Ramos (cell line): Measurements from ENCODE around the gene WIPF3.
"Not testable (repeated sequence)": the region's sequence is repeated elsewhere in the genome, so short reads cannot be mapped to it uniquely, and the experiment has no call there.

Experiments
- in situ Hi-C: fragments of 300-500 bp; cut with MboI; formaldehyde crosslinking; loops from one replicate; pipeline ENCODE4 v1.14.3; 2022; ENCODE audit warnings: low sequenced_read_pairs; ENCODE audit not compliant: unreplicated experiment

Gene WIPF3

DNA sequence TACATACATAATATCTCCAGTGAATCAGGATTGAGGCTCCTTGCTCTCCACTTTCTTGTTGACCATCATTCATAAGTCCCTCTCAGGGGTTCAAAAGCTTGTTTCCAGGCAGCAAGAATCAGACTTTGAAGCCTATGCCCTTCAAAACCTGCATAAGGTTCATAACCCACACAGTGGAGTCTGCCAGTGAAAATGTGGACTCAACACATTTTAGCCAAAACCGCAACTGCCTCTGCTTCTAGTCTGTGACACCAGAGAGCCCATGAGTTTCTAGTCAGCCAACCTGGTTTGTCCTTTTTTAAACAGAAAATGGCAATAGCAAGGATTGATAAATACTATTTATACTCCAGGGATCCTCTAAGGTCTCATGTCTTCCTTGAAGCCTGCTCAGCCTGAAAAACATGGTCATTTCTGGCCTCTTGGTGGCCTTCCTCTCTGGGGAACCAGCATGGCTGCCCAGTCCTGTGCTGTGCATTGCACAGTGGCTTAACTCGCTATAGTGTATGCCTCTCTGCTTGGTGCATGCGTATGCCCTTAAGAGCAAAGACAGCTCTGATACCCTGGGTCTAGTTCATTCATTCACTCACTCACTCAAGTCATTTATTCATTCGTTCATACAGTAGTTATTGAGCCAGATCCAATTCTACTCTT lies 67.5 kb downstream of the WIPF3 start:
- in situ Hi-C loops: loop anchor here (5.0 kb wide), 1 partner anchor 209 kb away; no protein-coding TSS in a partner anchor

DNA sequence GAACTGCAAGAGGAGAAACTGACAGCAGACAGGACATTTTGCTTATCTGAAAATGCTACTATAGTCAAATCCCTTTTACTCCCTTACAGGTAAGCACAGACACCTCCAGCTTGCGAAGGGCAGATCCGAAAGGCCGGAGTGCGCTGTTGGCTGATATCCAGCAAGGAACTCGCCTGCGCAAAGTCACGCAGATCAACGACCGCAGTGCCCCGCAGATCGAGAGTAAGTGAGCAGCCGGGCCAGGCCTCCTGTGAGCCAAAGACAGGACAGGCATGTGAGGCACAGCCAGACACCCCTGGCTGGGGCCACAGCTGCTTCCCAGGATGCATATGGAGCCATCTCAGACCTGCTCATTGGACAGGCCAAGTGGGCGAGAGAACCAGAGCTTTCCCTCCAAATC lies 69.4 kb downstream of the WIPF3 start:
- in situ Hi-C loops: no loop called here

DNA sequence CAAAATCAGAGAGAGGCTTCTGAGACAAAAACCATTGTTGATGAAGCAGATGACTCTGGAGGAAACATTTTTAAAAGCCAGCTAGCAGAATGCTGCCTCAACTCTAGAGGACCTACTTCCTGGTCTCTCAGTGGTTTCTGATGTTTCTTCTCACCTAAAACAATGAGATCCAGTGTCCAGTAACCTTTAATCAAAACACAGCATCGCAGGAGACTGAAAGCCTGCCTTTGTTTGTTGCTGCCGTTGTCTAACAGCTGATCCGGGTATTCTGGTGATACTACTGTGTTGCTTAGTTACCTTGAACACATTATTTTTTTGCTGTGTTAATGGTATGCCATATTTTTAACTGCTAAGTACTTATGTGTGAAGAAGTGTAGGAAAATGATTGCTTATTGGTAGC lies 70.9 kb downstream of the WIPF3 start:
- in situ Hi-C loops: no loop called here

DNA sequence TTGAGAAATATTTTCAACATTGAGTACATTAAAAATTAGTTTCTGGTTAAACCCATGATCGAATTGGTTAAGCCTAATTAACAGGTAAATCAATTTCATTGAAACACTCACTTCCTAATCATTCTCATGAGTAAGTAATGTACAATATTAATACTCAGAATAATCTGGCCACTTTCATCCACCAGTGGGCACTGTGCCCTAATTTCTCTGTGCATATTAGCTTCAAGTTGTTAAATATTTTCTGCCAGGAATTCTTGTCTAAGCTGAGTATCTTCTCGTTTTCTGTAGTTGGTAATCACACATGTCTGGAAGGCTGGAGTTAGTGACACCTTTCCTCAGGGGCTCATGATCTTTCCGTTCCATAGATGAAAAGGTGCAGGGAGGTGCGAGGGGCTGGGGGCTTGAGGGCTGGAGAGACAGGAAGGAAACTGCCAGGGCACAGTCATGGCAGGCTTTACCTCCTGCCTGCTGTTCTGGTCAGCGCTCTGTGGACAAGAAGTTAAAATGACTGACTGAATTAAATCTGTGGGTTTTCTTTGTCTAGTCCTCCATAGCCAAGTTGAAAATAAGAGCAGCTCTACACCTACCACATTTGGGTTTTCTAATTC lies 71.9 kb downstream of the WIPF3 start:
- in situ Hi-C loops: no loop called here

DNA sequence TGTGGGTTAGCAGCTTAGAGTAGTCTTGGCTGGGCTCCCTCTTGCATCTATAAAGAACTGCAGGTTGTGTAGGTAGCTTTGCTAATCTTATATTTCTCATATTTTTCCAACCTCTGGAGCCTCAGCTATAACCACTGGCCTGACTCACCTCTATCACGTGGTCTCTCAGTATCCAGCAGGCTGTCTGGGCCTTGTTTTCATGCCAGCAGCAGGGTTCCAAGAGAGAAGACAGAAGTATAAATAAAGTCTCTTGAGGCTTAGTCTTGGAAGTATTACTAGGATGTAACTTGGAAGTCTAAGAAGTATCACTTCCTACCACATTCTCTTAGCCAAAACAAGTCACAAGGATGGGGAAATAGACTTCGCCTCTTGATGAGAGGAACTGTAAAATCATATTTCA lies 73.3 kb downstream of the WIPF3 start:
- in situ Hi-C loops: no loop called here

DNA sequence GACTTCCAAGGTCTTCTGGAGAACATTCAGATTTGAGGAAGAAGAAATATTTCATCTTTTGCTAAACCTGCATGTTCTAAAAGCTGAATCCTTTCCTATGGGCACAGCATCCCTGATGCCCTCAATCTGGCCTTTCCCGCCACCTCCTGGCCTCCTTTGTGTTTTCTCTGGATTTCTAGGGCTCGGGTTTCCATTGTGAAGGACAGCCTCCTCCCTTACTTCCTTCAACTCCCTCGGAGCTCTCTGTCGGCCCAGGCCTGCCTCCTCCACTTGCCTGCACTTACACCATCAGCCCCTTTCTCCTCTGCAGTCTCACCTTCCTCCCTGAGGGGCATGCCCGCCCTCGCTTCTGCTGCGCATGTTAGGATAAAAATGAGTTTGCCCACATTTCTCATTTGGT lies 75.4 kb downstream of the WIPF3 start:
- in situ Hi-C loops: no loop called here

DNA sequence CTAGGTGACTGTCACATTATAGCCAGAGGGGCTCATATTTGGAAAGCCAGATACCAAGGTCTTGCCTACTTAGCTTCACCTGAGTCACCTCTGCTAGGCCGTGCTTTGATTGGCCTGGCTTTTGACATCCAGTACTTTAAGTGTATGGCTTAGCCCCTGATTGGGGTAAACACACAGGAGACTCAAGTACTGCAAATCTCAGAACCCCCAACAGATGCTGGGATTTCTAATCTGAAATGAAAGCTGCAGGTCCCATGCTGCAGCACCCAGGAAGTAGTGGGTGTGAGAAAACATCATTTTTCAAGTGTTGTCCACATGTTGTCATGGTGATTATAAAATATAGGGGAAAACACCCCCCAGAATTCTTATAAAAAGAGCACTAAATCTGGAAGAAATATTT lies 76.2 kb downstream of the WIPF3 start:
- in situ Hi-C loops: no loop called here

DNA sequence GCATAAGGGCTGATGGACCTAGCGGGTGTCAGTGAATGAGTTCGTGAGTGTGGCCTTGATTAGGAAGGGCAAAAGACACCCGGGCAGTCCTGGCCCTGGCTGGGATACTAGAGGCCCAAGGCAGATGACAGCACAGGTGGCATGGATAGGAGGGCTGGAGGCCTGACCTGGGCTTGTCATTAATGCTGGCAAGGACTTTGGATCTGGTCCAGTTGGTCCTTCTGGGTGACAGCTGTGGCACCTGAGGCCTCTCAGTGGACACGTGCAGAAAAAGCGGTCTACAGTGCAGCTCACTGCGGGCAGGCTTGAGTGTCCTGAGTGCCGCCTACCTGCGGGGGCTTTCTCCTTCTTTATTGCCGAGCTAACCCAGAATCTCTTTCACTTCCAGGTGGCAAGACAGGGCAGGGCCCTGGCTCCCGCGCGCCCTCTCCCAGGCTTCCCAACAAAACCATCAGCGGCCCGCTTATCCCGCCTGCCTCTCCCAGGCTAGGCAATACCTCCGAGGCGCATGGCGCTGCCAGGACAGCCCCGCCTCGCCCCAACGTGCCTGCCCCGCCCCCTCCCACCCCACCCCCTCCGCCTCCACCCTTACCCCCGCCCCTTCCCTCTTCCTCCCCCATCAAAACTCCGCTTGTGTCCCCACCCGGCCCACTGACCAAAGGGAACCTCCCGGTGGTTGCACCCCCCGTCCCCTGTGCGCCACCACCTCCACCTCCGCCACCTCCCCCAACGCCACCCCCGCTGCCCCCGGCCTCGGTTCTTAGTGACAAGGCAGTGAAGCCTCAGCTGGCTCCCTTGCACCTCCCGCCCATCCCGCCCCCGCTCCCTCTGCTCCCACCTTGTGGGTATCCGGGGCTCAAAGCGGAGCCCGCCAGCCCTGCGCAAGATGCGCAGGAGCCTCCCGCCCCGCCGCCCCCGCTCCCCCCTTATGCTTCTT lies 77.4 kb downstream of the WIPF3 start:
- in situ Hi-C loops: no loop called here

DNA sequence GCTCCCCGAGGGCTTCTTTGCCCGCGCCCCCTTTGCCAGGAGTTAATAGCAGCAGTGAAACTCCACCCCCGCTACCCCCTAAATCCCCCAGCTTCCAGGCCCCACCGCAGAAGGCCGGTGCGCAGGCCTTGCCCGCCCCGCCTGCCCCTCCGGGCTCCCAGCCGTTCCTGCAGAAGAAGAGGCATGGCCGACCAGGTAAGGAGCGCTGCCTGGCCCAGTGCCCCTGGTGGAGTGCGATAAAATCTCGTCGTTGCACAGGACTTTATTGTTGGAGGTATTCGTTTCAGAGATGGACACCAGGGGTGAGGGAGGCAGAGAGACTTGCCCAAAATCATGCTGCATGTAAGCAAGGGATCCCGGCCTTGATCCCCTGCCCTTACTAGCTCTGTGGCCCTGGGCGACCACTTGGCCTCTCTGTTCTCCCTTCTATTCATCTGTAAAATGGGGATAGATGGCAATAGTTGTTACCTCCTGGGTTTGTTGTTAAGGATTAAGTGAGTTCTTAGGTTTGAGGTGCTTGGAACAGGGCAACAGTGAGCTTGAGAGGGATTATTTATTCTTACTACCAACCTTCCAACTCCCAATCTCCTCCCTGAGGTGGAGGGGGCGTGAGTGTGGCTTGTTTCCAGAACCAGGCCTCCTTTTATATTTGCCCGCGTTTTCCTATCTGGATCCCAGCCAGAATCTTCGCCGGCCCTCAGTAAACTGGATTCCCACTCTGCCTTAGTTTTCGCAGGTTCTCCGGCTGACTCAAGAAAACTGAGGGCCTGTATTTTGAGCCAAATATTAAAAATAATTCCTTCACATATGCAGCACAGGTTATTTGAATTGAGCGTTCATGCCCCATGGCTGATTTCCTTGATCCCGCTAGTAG lies 78.3 kb downstream of the WIPF3 start:
- in situ Hi-C loops: no loop called here

DNA sequence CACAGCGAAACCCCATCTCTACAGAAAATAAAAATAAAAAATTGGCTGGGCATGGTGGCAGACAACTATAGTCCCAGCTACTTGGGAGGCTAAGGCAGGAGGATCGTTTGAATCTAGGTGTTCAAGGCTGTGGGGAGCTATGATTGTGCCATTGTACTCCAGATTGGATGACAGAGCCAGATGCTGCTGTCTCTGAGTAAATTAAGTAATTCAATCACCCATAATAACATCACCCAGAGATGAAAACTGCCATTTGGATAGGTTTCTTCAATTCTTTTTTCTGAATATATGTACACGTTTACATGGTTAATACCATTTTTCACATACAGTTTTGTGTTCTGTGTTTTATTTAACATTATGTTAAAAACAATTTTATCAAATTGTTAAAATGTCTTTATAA lies 79.3 kb downstream of the WIPF3 start:
- in situ Hi-C loops: no loop called here

DNA sequence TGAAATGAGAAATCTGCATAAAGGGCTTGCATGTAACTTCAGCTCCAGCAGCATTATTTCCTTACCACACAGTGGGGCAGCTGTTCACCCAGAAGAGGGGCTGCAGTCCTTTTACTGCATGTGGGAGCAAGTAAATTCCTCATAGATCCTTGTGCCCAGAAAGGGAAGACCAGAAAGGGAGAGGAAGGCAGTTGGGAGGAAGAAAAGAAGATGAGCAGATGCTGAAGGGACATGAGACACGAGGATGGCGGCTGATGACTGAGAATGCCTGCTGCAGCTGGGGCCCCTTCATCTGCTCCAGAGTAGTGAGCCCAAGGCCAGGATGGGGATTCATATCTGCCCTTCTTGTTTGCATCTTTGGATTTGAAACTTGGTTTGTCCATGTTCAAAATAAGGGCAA lies 80.5 kb downstream of the WIPF3 start:
- in situ Hi-C loops: no loop called here

DNA sequence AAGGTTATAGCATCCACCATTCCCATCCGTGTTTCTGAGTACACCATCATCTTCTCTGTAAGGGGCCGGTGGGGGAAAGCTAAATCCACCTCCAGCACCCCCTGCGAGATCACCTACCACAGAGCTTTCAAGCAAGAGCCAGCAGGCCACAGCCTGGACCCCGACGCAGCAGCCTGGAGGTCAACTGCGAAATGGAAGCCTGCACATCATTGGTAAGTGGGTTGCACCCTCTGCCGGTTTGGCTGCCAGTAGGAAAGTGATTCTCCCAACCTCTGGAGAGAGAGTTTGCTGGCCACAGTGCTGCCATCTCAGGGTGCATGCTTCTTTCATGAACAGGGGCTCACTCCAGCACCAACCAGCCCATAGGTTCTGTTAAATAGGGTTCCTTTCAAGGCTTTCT lies 81.7 kb downstream of the WIPF3 start:
- in situ Hi-C loops: no loop called here

DNA sequence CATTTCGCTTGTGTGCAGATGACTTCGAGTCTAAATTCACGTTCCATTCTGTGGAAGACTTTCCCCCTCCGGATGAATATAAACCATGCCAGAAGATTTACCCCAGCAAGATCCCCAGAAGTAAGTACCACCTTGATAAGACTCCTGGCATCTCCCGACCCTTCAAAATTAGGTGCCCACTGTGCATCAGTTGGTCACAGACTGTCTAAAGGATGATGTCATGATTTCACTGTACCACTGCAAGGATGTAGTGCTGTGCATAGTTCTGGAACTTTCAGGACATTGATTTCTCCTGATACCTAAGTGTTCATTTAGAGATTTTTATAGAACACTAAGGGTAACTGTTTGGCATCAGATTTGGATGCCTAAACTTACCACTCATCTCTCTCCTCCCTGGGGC lies 83.0 kb downstream of the WIPF3 start:
- in situ Hi-C loops: no loop called here

DNA sequence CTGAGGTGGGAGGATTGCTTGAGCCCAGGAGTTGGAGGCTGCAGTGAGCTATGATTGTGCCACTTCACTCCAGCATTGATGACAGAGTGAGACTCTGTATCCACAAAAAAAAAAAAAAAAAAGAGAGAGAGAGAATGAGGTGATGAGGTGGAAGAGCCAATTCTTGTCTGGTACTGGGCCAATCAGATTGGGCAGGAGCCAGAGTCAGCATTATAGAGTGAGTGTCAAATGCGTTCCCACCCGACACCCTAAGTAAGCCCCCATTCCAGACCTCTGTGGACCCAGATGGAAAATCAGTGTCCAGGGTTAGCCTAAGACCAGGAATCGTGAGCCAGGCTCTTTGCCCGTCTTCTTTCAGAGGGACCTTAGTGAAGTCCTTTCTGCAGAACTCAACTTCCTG lies 83.9 kb downstream of the WIPF3 start:
- in situ Hi-C loops: no loop called here

DNA sequence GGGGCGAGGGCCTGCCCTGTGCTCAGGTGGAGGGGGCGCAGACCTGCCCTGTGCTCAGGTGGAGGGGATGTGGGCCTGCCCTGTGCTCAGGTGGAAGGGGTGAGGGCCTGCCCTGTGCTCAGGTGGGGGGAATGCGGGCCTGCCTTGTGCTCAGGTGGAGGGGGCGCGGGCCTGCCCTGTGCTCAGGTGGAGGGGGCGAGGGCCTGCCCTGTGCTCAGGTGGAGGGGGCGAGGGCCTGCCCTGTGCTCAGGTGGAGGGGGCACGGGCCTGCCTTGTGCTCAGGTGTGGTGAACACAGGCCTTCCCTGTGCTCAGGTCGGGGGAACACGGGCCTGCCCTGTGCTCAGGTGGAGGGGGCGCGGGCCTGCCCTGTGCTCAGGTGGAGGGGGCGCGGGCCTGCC lies 84.5 kb downstream of the WIPF3 start:
- in situ Hi-C loops: not testable (repeated sequence)

DNA sequence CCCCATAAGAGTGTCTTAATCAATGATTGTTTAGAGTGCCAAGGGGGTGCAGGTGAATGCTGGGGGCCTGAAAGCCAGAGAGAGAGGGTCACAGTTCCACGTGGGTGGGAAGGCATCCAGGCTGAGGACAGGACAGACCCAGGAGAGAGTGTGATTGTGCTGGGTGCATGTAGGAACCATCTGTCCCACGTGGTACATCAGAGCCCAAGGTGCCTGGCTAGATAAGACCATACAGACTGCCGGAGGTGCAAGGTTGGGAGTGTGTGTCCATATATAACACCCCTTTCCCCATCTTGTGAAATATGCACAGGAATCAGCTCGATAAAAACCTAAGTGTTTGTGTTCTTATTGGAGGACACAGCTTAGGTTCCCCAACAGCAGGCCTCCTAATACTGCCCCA lies 85.5 kb downstream of the WIPF3 start:
- in situ Hi-C loops: no loop called here

DNA sequence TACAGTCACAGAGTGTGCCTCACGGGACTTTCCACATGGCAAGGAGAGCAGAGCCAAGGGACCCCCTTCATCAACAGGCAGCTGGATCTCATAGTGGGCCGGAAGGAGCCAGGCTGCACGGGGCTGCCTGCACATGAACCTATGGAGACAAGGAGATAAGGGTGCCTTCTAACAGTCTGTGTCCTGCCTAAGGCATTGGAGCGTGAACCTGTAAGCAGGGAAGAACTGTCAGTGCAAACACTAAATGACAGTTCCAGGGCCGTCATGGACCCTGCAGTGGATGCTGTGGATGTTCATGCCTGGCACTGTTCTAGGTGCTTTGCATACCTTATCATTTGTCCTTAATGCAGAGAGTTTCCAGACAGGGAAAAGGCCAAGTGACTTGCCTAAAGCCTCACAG lies 85.9 kb downstream of the WIPF3 start:
- in situ Hi-C loops: no loop called here

DNA sequence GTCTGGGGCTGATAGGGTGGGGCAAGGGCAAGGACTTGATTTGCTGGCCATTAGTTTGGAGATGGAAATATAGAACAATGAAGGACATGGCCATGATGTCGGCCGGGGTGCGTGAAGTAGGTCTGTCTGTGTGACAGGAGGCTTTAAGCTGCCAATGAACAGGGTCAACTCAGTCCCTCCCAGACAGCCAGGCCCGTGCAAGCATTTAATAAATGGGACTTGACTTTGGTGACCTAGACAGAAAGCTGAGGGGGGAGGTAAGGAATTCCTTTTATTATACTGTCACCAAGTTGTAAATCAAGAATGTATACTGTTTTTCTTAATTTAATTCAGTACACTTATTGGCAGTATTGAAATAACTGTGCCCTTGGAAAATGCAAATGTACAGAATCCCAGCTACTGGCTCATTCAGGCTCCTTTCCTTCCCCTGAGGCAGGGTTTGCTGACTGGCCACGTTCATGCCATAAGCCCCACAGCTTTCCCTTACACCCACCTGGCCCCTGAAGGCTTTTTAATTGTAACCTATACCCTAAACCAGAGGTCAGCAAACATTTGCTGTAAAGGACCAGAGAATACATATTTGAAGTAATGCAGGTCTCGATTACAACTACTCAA lies 87.2 kb downstream of the WIPF3 start:
- in situ Hi-C loops: no loop called here

DNA sequence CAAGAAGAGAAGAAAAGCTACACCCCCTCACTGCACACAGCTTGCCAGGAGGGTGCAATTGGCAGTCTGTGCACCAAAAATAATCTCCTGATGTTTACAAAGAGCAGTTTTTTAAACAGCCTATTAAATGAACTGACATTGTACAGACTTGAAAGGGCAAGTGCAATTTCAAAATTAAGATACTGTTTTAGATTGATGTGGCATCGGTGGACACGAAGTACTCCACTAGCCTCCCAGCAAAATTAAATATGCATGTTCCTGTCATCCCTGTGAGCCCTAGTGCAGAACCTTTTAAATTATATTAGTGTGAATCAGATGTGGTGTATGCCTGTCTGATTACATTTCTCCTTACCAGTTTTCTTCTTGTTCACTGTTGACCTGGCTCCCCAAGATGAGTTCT lies 87.9 kb downstream of the WIPF3 start:
- in situ Hi-C loops: no loop called here

DNA sequence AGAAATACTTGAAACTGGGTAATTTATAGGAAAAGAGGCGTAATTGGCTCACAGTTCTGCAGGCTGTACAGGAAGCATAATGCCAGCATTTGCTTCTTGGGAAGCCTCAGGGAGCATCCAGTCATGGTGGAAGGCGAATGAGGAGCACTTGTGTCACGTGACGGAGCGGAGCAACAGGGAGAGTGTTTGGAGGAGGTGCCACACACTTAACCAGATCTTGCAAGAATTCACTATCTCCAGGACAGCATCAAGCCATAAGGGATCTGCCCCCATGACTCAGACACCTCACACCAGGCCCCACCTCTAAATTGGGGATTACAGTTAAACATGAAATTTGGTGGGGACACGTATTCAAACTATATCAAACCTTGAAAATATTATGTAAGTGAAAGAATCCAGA lies 89.3 kb downstream of the WIPF3 start:
- in situ Hi-C loops: no loop called here
